OCI-LY3 (cell line): ENCODE data around the gene MPPED1.

Experiments
- CTCF ChIP-seq: fragments of 200-600, 300-600 bp; sonication (generic); IDR thresholded peaks from 2 replicates; pipeline ENCODE4 v1.5.1; 2014; ENCODE audit warnings: antibody characterized with exemption, low read length, low read depth
- EZH2phosphoT487 ChIP-seq: fragments of 200-600 bp; shearing (Covaris generic); IDR thresholded peaks from 2 replicates; pipeline ENCODE4 v1.6.1; 2018; ENCODE audit warnings: antibody characterized with exemption, mixed run types, low read depth

- TF ChIP-seq CTCF (no peak), EZH2phosphoT487 (no peak)
Observed at GRCh38 chr22:43419371-43420080, 7.7 kb downstream of the MPPED1 start.
